ENCODE data around the gene CDK5RAP1. TPM values are rescaled to one million over a fixed set of nuclear protein-coding genes. Genes with fewer than 3 reads are reported as not detected.

CDK5RAP1 gene
- polyA plus RNA-seq, 2 of the 4 experiments (the other 2 are of a cell fraction) = 39.6 to 39.7 TPM

- TF ChIP-seq RAD21 (conservative IDR thresholded peaks at IDR 0.05 in 1 of 2, IDR thresholded peaks at IDR 0.05 in 1 of 2) = no peak
- TF ChIP-seq RARB (CRISPR knock-in tag; IDR thresholded peaks at IDR 0.05) = no peak
- no peak for TF ChIP-seq ESRRA (IDR thresholded peaks at IDR 0.05; ENCODE audit: borderline replicate concordance, low read length)
- no peak for TF ChIP-seq TFCP2L1 (CRISPR knock-in tag; IDR thresholded peaks at IDR 0.05)
- no peak for TF ChIP-seq NFE2L2 (conservative IDR thresholded peaks at IDR 0.05; ENCODE audit: low read length)
- TF ChIP-seq CBX8 (IDR thresholded peaks at IDR 0.05) = no peak
- TF ChIP-seq ELK1 (IDR thresholded peaks at IDR 0.05; ENCODE audit: low read depth, low read length) = no peak
- no peak for TF ChIP-seq HDAC2 (IDR thresholded peaks at IDR 0.05)
- TF ChIP-seq EHF (CRISPR knock-in tag; IDR thresholded peaks at IDR 0.05) = no peak
- DNase-seq (ENCODE audit: low read depth in 1 of 2, low spot score in 1 of 2) (no peak), FAIRE-seq (no peak), ATAC-seq (no peak)
- Histone ChIP-seq H3K4me3 (no peak overlapping the region), H3K27ac (no peak overlapping the region), H3K4me2 (no peak overlapping the region), H3K4me1 (no peaks in the 10 kb centered on the region), H3K9me3 (no peaks in the 10 kb centered on the region)
- WGBS (ENCODE audit: missing lambda C conversion rate) = 86% methylated on average over 14 of the region's 16 CpGs
- POLR2A ChIA-PET = no interaction called here
- CTCF ChIA-PET = no interaction called here
Observed at GRCh38 chr20:33352258-33353012, 48.9 kb downstream of the CDK5RAP1 start.

DNA sequence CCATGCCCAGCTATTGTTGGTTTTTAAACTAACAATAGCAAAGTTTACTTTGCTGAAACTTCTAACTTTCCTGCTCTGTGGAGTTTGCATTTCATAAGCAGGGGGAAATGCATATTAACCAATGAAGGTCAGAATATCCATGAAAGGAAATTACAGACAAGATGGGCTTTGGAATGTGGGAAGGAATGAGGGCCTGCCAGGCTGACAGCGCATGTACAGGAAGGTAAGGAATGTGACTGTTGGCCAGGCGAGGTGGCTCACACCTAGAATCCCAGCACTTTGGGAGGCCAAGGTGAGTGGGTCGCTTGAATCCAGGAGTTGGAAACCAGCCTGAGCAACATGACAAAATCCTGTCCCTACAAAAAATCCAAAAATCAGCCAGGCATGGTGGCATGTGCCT, 49.6 kb downstream of the CDK5RAP1 start:
- CTCF ChIA-PET = no interaction called here
- DNase-seq (ENCODE audit: low read depth in 1 of 2, low spot score in 1 of 2) (no peak), ATAC-seq (no peak), FAIRE-seq (no peak)
- H3K27ac ChIP-seq = no peak overlapping the region
- TF ChIP-seq HDAC2 (IDR thresholded peaks at IDR 0.05) (no peak), ELK1 (IDR thresholded peaks at IDR 0.05; ENCODE audit: low read depth, low read length) (no peak), ZSCAN20 (CRISPR knock-in tag; IDR thresholded peaks at IDR 0.05) (no peak), EHMT2 (IDR thresholded peaks at IDR 0.05; ENCODE audit: low read depth) (no peak), MYC (IDR thresholded peaks at IDR 0.05; ENCODE audit: borderline replicate concordance, low read length) (no peak), CEBPB (IDR thresholded peaks at IDR 0.05) (no peak), EHF (CRISPR knock-in tag; IDR thresholded peaks at IDR 0.05) (no peak), ATOH8 (CRISPR knock-in tag; IDR thresholded peaks at IDR 0.05; ENCODE audit: low read depth) (no peak), KDM1A (IDR thresholded peaks at IDR 0.05; ENCODE audit: low read depth) (no peak), NR3C1 (IDR thresholded peaks at IDR 0.05) (no peak), RFX5 (IDR thresholded peaks at IDR 0.05) (no peak), ZC3H11A (IDR thresholded peaks at IDR 0.05) (no peak), HOXA7 (CRISPR knock-in tag; IDR thresholded peaks at IDR 0.05) (no peak)
- TF ChIP-seq, protein P1, sequence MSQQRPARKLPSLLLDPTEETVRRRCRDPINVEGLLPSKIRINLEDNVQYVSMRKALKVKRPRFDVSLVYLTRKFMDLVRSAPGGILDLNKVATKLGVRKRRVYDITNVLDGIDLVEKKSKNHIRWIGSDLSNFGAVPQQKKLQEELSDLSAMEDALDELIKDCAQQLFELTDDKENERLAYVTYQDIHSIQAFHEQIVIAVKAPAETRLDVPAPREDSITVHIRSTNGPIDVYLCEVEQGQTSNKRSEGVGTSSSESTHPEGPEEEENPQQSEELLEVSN (IDR thresholded peaks at IDR 0.05; ENCODE audit: borderline replicate concordance, low read depth) = no peak
- TF ChIP-seq, protein P2, sequence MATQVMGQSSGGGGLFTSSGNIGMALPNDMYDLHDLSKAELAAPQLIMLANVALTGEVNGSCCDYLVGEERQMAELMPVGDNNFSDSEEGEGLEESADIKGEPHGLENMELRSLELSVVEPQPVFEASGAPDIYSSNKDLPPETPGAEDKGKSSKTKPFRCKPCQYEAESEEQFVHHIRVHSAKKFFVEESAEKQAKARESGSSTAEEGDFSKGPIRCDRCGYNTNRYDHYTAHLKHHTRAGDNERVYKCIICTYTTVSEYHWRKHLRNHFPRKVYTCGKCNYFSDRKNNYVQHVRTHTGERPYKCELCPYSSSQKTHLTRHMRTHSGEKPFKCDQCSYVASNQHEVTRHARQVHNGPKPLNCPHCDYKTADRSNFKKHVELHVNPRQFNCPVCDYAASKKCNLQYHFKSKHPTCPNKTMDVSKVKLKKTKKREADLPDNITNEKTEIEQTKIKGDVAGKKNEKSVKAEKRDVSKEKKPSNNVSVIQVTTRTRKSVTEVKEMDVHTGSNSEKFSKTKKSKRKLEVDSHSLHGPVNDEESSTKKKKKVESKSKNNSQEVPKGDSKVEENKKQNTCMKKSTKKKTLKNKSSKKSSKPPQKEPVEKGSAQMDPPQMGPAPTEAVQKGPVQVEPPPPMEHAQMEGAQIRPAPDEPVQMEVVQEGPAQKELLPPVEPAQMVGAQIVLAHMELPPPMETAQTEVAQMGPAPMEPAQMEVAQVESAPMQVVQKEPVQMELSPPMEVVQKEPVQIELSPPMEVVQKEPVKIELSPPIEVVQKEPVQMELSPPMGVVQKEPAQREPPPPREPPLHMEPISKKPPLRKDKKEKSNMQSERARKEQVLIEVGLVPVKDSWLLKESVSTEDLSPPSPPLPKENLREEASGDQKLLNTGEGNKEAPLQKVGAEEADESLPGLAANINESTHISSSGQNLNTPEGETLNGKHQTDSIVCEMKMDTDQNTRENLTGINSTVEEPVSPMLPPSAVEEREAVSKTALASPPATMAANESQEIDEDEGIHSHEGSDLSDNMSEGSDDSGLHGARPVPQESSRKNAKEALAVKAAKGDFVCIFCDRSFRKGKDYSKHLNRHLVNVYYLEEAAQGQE (IDR thresholded peaks at IDR 0.05) = no peak
- no peak overlapping the region for H3K4me2 ChIP-seq
- no peak overlapping the region for H3K4me3 ChIP-seq
- H3K4me1 ChIP-seq = no peaks in the 10 kb centered on the region
- POLR2A ChIA-PET = no interaction called here
- no peaks in the 10 kb centered on the region for H3K9me3 ChIP-seq
- 58% methylated on average over 3 of the region's 3 CpGs for WGBS (ENCODE audit: missing lambda C conversion rate)
